TTC549 (cell line): ENCODE measurements around the gene PRSS38.
"Not testable (repeated sequence)": the region's sequence is repeated elsewhere in the genome, so short reads cannot be mapped to it uniquely, and the experiment has no call there.

ENCODE experiments used
- FAIRE-seq: peaks from 2 replicates; lab custom pipeline; 2012; peaks lifted over from hg19 to GRCh38; lab: Jason Lieb, UNC

PRSS38 gene

DNA sequence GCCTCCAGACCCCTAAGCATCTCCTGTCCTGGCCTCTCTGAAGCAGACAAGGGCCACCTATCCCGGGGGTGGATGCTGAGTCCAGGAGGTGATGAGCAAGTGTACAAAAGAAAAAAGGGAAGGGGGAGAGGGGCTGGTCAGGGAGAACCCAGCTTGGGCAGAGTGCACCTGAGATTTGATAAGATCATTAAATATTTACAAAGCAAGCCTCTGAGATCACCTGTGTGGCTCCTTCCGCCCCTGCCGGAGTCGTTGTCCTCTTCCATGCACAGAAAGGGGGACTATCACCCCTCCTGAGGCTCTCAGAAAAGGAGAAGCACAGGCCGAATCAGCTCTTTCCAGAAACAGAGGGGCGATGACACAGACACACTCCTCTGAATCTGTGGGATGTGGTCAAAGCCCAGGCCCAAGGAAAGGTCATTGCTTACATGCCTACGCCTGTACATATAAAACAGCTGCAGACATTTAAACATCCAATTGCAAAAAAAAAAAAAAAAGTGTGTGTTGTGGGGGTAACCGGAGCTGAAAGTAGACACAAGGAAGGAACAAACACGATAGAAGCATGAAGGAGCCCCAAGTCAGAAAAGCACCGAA is 30.9 kb downstream of the PRSS38 start:
- no peak for FAIRE-seq

DNA sequence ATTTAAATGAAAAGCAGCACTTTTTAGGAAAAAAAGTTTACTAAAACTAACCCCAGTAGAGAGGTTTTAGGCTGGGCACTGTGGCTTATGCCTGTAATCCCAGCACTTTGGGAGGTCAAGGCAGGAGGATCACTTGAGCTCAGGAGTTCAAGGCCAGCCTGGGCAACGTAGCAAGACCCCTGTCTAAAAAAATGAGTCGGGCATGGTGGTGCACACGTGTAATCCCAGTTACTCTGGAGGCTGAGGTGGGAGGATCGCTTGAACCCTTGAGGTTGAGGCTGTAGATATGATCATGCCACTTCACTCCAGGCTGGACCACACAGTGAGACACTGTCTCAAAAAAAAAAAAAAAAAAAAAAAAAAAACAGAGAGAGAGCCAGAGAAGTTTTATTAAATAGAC is 31.6 kb downstream of the PRSS38 start:
- not testable (repeated sequence) for FAIRE-seq

DNA sequence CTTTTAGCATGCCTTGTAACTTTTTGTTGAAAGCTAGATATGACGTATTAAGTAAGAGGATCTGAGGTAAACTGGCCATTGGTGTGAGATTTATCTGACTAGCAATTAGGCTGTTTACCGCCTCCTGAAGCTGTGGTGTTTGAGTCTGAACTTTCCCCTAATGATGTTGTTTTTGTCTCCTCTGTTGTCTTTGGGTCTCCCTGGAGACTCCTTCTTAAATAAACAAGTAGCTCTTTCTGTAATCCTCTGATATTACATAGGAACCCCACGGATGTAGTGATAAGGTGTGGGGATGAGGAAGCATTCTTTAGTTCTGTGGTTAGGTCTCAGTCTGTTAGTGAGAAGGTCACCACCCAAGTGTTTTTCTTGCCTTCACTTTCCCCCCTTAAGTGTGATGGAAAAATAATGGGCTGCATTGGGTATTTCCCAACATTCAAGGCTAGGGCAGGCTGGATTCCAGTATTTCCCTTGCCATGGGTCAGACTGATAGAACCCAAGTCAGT is 33.0 kb downstream of the PRSS38 start:
- no peak for FAIRE-seq

DNA sequence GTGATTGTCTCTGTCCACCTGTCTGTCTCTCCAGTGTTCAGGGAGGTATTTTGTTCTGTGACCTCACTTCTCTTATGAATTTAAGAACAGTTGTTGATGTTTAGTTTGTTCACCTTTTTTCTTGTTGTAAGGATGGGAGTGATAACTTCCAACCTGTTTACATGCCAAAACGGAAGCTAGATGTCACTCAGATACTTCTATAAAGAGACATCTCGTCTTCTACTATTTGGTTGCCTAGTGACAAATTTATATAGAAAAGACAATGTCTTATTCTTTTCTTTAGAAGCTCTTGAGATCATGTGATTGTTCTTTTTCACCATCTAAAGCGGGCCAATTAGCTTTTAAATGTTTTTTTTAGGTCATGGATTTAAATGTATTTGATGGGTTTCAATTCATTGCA is 33.8 kb downstream of the PRSS38 start:
- FAIRE-seq: no peak

DNA sequence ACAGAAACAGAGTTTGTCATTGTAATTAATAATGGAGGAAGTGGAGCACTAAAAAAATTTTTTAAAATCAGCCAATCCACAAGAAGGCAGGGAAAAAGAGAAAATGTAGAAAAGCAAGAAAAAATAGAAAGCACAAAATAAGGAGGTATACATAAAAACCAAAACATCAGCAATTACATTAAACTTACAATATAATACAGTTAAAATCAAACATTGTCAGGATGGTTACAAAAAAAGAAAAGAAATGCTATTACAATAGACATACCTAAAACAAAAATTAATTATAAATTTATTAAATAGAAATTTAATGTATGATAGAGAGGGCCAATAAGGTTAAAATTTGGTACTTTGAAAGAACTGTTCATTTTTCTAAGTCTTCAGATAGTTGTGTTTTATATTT is 38.7 kb downstream of the PRSS38 start:
- FAIRE-seq: peak; percentile 70

DNA sequence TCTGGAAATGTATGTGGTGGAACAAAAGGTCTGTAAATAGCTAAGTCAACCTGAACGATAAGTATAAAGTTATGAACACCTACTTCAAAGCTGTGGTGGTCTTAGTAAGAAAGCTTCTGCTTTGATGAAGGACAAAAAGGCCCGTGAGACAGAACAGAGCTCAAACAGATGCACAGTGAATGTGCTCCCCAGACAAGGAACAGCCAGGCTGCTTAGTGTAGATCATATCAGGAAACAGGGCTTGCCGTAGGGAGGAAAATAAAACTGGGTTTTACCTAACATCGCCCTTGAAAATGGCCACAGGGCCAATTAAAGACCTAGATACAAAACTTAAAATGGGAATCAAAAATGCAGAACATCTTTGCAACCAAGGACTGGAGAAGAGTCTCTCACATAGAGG is 40.2 kb downstream of the PRSS38 start:
- no peak for FAIRE-seq

DNA sequence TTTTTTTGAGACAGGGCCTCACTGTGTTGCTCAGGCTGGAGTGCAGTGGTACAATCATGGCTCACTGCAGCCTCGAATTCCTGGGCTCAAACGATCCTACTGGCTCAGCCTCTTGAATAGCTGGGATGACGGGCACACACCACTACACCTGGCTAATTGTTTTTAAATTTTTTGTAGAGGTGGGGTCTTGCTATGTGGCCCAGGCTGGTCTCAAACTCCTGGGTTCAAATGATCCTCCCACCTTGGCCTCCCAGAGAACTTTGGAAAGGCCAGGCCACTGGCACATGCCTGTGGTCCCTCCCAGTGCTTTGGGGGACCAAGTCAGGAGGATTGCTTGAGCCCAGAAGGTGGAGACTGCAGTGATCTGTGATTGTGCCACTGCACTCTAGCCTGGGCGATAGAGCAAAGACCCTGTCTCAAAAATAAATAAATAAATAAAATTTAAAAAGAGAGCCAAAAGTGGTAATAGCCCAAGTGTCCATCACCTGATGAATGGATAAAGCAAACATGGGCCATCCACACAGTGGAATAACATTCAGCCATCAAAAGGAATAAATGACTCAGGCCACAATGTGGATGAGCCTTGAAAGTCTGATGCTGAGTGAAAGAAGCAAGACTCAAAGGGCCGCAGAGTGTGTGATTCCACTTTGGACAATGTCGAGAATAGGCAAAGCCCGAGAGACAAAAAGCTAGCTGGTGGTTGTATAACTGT is 40.8 kb downstream of the PRSS38 start:
- no peak for FAIRE-seq

DNA sequence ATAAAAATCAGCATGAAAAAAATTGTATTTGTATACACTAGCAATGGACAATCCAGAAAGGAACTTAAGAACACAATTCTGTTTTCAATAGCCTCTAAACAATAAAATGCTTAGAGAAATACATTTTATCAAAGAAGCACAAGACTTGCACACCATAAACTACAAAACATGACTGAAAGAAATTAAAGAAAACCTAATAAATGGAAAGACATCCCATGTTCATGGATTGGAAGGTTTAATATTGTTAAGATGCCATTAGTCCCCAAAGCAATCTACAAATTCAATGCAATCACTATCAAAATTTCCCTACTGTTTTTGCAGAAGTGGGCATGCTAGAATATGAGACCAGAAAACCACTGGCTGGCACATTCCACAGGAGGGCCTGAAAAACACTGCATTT is 49.4 kb downstream of the PRSS38 start:
- FAIRE-seq: peak; percentile 53

DNA sequence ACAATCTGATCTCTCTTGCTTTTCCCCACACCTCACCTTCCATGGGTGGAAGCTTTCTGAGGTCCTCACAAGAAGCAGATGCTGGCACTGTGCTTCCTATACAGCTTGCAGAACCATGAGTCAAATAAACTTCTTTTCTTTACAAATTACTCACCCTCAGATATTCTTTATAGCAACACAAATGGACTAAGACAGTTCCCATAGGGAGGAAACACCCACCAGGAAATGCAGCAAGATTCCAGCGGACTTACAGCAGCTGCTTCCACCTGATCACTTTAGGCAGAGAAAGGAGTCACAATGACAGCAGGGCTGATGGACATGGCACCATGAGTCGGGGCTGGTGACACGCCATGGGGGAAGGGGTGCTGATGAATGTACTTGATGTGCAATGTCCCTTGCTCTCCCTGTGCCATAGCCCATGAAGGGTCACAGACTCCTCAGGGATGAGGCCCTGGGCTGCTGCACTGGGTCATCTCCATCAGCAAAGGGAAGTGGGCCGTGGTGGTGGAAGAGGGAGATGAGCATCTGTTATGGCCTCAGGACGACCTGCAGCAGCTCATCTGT is 53.9 kb downstream of the PRSS38 start:
- no peak for FAIRE-seq

DNA sequence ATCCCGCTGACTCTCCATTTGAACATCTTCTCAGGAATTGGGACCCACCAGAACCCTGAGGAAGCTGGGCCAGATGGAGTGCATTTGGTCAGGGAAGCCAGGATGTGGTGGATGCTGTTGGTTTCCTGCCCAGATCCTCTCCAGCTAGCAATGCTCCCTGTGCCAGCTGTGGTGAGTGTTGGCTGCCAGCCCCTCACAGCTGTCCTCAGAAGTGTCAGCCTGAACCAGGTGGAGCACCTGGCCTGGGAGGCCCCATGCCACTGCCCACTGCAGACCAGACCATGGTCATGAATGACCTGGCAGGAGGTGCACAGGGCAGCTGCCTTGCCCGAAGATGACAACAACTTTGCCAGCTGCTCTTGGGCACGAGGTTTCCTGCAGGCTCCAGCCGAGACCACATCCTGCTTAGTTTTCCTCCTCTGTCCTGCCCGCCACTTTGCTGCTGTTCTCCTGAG is 54.4 kb downstream of the PRSS38 start:
- FAIRE-seq: no peak

DNA sequence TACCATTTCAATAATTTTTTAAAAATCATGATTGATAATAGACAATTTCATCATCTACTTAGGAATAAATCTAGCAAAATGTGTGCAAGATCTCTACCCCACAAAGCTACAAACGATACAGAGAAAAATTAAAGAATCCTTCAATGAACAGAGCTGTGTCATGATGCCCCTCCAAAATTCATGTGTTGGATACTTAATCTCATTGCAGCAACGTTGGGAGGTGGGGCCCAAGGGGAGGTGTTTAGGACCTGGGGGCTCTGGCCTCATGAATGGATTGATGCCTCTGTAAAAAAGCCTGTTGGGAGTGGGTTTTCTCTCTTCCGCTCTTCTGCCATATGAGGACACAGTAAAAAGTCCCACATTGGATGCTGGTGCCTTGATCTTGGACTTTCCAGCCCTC is 54.9 kb downstream of the PRSS38 start:
- no peak for FAIRE-seq

DNA sequence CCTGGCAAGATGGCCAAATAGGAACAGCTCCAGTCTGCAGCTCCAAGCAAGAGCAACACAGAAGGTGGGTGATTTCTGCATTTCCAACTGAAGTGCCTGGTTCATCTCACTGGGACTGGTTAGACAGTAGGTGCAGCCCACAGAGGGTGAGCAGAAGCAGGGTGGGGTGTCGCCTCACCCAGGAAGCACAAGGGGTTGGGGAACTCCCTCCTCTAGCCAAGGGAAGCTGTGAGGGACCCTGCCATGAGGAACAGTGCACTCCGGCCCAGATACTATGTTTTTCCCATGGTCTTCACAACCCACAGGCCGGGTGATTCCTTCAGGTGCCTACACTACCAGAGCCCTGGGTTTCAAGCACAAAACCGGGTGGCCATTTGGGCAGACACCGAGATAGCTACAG is 56.4 kb downstream of the PRSS38 start:
- not testable (repeated sequence) for FAIRE-seq

DNA sequence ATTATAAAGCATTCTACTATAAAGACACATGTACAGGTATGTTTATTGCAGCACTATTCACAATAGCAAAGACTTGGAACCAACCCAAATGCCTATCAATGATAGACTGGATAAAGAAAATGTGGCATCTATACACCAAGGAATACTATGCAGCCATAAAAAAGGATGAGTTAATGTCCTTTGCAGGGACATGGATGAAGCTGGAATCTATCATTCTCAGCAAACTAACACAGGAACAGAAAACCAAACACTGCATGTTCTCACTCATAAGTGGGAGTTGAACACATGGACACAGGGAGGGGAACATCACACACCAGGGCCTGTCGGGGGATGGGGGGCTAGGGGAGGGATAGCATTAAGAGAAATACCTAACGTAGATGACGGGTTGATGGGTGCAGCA is 62.3 kb downstream of the PRSS38 start:
- FAIRE-seq: not testable (repeated sequence)

DNA sequence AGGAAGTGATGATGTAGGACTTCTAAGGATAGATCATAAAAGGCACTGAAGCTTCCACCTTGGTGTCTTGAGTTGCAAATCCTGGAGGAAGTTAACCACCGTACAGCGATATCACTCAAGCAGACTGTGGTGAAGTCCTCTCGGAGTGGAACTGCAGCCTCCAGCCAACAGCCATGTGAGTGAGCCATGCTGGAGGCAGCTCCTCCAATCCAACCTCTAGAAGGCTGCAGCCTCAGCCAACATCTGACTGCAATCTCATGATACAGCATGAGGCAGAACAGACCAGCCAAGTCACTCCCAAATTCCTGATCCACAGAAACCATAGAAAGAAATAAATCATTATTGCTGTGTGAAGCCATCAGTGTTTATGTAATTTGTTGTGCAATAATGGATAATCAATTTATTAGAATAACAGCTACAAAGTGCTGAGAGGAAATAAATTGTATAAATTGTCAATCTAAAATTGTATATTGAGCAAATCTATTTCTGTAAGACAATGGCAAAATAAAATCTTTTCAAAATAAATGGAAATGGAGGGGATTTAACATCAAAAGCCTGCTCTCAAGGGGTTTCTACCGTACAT is 65.0 kb downstream of the PRSS38 start:
- FAIRE-seq: no peak

DNA sequence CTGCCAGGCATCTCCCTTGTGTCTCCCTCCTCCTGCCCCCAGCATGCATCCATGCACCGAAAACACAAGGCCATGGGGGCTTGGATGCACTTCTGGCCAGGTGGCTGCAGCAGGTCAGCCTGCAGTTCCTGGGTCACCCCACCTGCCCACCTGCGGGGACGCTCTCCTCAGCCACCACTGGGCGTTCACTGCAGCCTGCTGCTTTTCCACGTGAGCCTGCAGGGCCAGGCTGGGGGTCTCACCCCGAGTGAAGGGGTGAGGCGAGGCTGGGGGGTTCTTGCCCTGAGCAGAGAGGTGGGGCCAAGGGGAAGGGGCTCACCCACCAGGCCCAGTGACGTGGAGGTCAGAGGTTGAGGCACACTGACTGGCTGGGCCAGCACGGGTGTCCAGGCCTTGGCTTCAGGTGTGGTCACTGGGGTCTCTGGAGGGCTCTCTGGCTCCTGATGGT is 67.6 kb downstream of the PRSS38 start:
- no peak for FAIRE-seq

DNA sequence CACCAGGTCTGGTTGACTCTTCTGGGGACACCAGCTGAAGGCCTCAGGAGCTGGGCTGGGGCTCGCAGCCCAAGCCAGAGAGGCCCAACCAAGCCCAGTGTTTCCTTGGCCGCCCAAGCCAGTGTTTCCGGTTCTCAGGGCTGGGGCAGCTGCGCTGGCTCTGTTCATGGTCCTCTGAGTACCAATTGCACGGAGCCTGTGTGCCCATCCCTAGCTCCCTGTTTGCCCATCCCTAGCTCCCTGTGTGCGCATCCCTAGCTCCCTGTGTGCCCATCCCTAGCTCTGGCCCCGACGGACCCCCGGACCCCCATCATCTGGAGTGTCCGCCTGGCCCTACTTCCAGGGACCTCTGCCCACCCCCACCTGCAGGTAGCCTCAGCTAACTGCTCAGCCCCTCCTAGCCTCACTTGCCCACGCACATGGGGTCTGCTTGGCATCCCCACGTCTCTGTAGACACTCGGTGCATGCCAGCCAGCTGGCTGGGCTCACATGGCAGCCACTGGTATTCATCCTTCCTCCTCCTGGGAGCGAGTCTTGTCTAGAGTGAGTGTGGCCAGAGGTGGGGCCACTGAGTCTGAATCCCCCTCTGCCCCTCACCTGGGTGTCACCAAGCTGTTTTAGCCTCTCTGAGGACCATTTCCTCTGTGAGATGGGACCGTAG is 68.3 kb downstream of the PRSS38 start:
- no peak for FAIRE-seq

DNA sequence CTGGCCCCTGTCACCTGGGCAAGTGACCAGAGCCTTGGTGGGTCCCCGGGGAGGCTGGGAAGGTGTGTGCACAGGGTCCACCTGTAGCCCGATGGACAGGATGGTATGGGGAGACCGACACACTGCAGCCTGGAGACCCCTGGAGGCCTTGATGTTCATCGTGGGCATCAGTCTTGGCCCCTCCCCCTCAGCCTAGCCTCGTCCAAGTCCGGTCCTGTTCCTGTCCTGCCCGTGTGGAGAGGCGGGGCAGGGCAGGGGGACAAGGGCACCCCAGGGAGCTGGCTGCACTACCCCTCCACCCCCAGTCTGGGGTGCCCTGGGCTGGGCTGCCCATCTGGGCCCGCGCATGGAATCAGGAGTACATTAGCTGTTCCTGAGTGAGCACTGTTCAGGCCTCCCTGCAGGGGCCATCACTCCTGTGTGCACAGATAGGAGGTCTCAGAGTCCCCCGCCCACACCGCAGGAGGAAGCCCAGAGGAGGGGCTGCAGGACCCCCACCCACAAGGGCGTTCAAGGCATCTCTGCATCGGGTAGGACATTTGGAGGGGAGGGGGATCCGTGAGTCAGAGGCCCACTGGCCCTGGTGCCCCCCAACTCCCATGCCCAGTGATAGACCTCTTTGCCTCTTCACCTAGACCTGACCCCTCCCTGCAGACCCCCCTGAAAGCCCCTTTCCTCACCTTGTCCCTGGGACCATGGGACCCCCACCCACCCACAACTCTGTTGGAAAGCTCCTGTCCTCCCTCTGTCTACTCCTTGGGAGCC is 69.1 kb downstream of the PRSS38 start:
- no peak for FAIRE-seq

DNA sequence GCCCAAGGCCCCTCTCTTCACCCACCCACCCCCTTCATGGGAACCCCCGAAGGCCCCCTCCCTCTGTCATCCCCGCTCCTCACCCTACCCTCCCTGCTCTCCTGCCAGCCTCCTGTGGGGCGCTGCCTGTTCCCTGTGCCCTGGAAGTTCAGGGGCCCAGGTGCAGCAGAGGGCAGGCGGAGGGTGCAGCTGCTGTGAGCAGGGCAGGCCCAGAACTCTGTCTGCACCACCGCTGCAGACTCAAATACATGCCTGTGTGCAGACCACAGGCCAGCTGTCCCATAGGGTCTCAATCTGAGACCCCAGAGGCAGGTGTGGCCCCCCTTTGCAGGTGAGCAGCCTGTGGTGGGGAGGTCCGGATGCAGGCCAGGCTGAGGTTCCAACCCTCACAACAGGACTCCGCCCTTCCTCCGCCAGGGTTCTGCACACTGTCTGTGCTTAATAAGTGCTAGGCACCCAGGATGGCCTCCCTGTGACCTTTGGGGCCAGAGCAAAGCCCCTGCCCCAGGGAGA is 69.7 kb downstream of the PRSS38 start:
- no peak for FAIRE-seq

DNA sequence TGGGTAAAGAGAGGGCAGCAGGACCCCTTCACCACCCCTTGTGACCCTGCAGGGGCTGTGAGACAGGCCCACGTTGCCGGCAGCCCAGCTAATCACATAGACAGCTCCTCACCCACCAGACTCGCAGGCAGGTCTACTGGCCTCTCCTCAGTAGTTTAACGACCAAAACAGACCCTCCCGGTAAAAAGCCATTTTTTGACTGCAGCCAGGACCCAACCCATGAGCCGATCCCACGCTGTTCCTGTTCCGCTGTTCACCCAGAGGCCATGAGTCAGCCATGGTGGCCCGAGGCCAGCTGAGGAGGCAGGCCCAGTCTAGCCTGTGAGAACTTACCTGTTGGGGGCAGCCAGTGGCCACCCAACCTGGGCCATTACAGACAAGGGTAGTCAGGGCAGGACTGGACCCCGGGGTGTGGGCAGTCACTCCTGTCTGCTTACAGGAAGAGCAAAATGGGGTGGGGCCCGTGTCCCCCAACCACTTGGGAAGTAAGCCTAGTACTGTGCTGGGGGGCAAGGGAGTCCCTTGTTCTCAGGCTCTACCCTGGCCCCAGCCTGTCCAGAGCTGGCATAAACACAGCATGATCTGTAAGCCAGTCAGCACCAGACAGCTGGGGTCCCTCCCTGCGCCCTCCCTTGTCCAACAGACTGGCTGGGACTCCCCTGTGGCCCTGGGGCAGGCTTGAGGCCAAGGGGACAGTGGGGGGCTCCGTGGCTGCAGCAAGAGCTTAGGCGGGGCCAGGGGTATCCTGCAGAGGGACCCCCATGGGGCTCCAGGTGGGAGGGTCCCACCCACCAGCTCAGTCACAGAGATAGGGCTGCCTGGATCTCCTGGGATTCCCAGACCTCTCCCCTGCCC is 70.4 kb downstream of the PRSS38 start:
- FAIRE-seq: no peak

DNA sequence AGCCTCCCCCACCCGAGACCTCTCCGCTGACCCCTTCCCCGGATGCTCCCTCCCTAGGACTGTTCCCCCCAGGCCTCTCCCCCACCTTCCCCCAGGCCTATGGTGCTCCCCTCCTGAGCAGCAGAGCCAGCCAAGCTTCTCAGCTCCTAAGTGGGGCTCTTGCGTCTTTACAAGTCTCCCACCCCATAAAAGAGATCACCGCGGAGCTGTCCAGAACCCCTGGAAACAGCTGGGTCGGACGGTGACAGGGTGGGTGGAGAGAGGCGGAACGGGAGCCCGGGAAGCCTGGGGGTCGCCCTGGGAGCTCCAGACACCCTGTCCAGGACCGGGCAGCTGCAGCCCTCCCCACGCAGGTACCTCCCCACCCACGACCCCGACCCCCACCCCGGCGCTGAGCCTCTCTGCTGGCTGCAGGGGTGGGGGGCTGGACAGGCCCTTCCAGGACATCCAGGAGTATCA is 71.1 kb downstream of the PRSS38 start:
- FAIRE-seq: no peak
